D721Med (cell line): ENCODE results near the gene GLRX.

ENCODE experiments used
- DNase-seq: peaks from one replicate; pipeline ENCODE4 v3.0.0; 2011; ENCODE audit warnings: low spot score; ENCODE audit not compliant: insufficient read length
- FAIRE-seq: peaks from 2 replicates; lab custom pipeline; 2011; peaks lifted over from hg19 to GRCh38; lab: Jason Lieb, UNC
- CTCF ChIP-seq: IDR thresholded peaks from 2 replicates; pipeline ENCODE4 v1.5.1; 2012; ENCODE audit warnings: mild to moderate bottlenecking, control low read depth; ENCODE audit not compliant: insufficient read depth; ENCODE audit errors: missing control alignments

Gene GLRX

GRCh38 chr5:95810305-95811125 is 12.0 kb downstream of the GLRX start:
- TF ChIP-seq CTCF = no peak
- FAIRE-seq (no peak), DNase-seq (no peak)

GRCh38 chr5:95809414-95809960 is 13.0 kb downstream of the GLRX start:
- TF ChIP-seq CTCF = no peak
- FAIRE-seq (no peak), DNase-seq (no peak)

- no peak for DNase-seq
- FAIRE-seq = no peak
- TF ChIP-seq CTCF = no peak
Observed at GRCh38 chr5:95808686-95809413, 13.7 kb downstream of the GLRX start.

- DNase-seq = no peak
- TF ChIP-seq CTCF = no peak
- no peak for FAIRE-seq
Observed at GRCh38 chr5:95808013-95808685, 14.4 kb downstream of the GLRX start.

- no peak for TF ChIP-seq CTCF
- FAIRE-seq (no peak), DNase-seq (no peak)
Observed at GRCh38 chr5:95806687-95807086, 15.8 kb downstream of the GLRX start.

- no peak for TF ChIP-seq CTCF
- FAIRE-seq = no peak
- DNase-seq = no peak
Observed at GRCh38 chr5:95804736-95805539, 17.6 kb downstream of the GLRX start.
